GM23248 (cell line): Measurements from ENCODE around the gene MMP1. TPM values are rescaled to one million over a fixed set of nuclear protein-coding genes. Genes with fewer than 3 reads are reported as not detected.

Source experiments
- DNase-seq: peaks from one replicate; pipeline ENCODE4 v3.0.0-alpha.2; 2015
- H2AFZ ChIP-seq: fragments of 200-600 bp; sonication (generic); 2 replicates; pipeline ENCODE4 v1.6.1; 2016; ENCODE audit warnings: antibody characterized with exemption
- H3F3A ChIP-seq: fragments of 200-600 bp; sonication (generic); 2 replicates; pipeline ENCODE4 v1.6.1; 2016; ENCODE audit warnings: mild to moderate bottlenecking, antibody characterized with exemption, mixed run types; ENCODE audit not compliant: insufficient read depth
- H3K27ac ChIP-seq: fragments of 200-600 bp; sonication (generic); 2 replicates; pipeline ENCODE4 v1.5.1; 2016; ENCODE audit warnings: mild to moderate bottlenecking
- H3K27me3 ChIP-seq: fragments of 200-600 bp; sonication (generic); replicated peaks from 2 replicates; pipeline ENCODE4 v1.6.1; 2016; ENCODE audit warnings: mild to moderate bottlenecking; ENCODE audit not compliant: insufficient read depth
- H3K36me3 ChIP-seq: fragments of 200-600 bp; sonication (generic); 2 replicates; pipeline ENCODE4 v1.6.1; 2016; ENCODE audit warnings: low read depth, mild to moderate bottlenecking
- H3K4me1 ChIP-seq: fragments of 200-600 bp; sonication (generic); 2 replicates; pipeline ENCODE4 v1.6.1; 2016; ENCODE audit warnings: mild to moderate bottlenecking; ENCODE audit not compliant: insufficient read depth
- H3K4me2 ChIP-seq: fragments of 200-600 bp; sonication (generic); one replicate; pipeline ENCODE4 v1.6.1; 2016; ENCODE audit warnings: mild to moderate bottlenecking; ENCODE audit not compliant: unreplicated experiment
- H3K4me3 ChIP-seq: fragments of 200-600 bp; sonication (generic); 2 replicates; pipeline ENCODE4 v1.5.1; 2016; ENCODE audit warnings: mild to moderate bottlenecking
- H3K79me2 ChIP-seq: fragments of 200-600 bp; sonication (generic); 2 replicates; pipeline ENCODE4 v1.6.1; 2016; ENCODE audit warnings: mild to moderate bottlenecking; ENCODE audit not compliant: insufficient read depth
- H3K9ac ChIP-seq: fragments of 200-600 bp; sonication (generic); 2 replicates; pipeline ENCODE4 v1.6.1; 2016; ENCODE audit warnings: mild to moderate bottlenecking
- H3K9me2 ChIP-seq: fragments of 200-600 bp; sonication (generic); 2 replicates; pipeline ENCODE4 v1.6.1; 2016; ENCODE audit warnings: mixed run types, mild to moderate bottlenecking, moderate library complexity; ENCODE audit not compliant: insufficient read depth
- H3K9me3 ChIP-seq: fragments of 200-600 bp; sonication (generic); one replicate; pipeline ENCODE4 v1.6.1; 2017; ENCODE audit warnings: low read depth
- H4K20me1 ChIP-seq: fragments of 200-600 bp; sonication (generic); 2 replicates; pipeline ENCODE4 v1.6.0; 2016; ENCODE audit not compliant: insufficient read depth
- EZH2 ChIP-seq: fragments of 200-600 bp; sonication (generic); IDR thresholded peaks from 2 replicates; pipeline ENCODE4 v1.6.1; 2018; ENCODE audit warnings: antibody characterized with exemption, mild to moderate bottlenecking; ENCODE audit not compliant: insufficient read depth, poor library complexity, severe bottlenecking
- EZH2phosphoT487 ChIP-seq: fragments of 200-600 bp; sonication (generic); IDR thresholded peaks from 2 replicates; pipeline ENCODE4 v1.6.1; 2018; ENCODE audit warnings: antibody characterized with exemption, moderate library complexity, mild to moderate bottlenecking, low read depth; ENCODE audit not compliant: insufficient read depth
- WGBS, 2 experiments: methylation state at CpG; one replicate each; pipeline ENCODE4 v1.1.6; 2015 to 2017; ENCODE audit warnings: low lambda C conversion rate in 2 of 2, low coverage in 1 of 2; ENCODE audit errors: missing lambda C conversion rate in 2 of 2; 5-methylcytosine and 5-hydroxymethylcytosine counted together
- in situ Hi-C: fragments of 300-500 bp; cut with MboI; formaldehyde crosslinking; loops from 2 replicates; pipeline ENCODE4 v1.15.0; 2020
- polyA plus RNA-seq: library from polyadenylated mRNA; unstranded; fragments of >200 nt; fragmentation: Nextera tagmentation; extraction: Ambion mirVana; gene quantifications from 2 replicates; pipeline ENCODE4 v1.2.1, GENCODE V29; 2016
- total RNA-seq: library from RNA; depleted of rRNA; stranded (reverse); fragments of >200 nt; shearing (Covaris generic); gene quantifications from 2 replicates; pipeline ENCODE4 v1.2.3, GENCODE V29; 2014

MMP1 gene
- total and polyA plus RNA-seq, 2 experiments from 2014 or later: 34.5 to 53.2 TPM

DNA sequence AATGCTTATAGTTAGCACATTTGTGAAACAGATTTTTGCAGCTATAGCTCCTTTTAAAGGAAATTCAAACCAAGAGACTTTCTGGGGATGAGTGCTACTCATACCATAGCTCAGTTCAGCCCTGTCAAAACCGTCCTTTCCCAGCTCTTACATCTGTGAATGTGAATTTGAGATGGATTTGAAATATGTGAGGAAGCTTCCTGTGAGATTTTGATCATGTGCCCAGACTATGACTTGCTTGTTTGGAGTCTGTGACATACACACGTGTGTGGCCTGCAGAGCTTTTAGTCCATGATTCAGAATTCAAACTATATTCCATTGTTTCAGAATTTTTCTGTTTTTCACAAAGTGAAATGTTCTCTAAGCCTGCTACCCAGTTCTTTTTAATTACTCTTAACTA, 4.4 kb upstream of the MMP1 start:
- no peak for TF ChIP-seq EZH2phosphoT487
- TF ChIP-seq EZH2: no peak
- Histone ChIP-seq H3K4me2 (peak overlapping the region; percentile 41), H3K27me3 (no peaks in the 10 kb centered on the region), H3K9me2 (no peaks in the 10 kb centered on the region), H2AFZ (no peak overlapping the region), H3K9me3 (no peaks in the 10 kb centered on the region), H3K36me3 (no peaks in the 10 kb centered on the region), H3F3A (peaks cover 37% of the 10 kb centered on the region), H3K79me2 (no peaks in the 10 kb centered on the region), H3K4me3 (no peak overlapping the region), H3K9ac (peak overlapping the region; percentile 23), H3K27ac (peak overlapping the region; percentile 75), H3K4me1 (peaks cover 60% of the 10 kb centered on the region), H4K20me1 (no peaks in the 10 kb centered on the region)
- in situ Hi-C loops: loop anchor here (25.0 kb wide), 1 partner anchor 260 kb away; no protein-coding TSS in a partner anchor
- 0% methylated on average over 2 of the region's 2 CpGs for WGBS, 2 experiments
- peak; percentile 96 for DNase-seq

DNA sequence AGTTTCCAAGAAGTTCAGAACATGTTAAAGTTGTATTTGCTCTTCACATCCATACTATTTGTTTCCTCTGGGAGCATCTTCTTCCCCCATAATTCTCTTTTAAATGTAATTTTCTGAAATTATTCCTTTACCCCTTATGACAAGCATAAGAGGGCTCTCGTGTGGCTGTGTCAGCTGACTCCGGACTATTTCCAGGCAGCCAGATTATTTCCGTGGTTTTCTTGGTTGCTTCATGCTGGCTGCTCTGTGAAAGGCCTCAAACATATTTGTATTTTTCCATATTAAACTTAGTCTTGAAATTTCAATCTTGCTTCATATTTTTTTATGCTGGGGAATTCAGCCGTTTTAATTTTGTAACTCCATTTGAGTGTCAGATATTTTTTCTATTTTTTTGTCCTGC, 2.8 kb upstream of the MMP1 start:
- H3F3A ChIP-seq: peaks cover 37% of the 10 kb centered on the region
- H4K20me1 ChIP-seq: no peaks in the 10 kb centered on the region
- H3K9me3 ChIP-seq: no peaks in the 10 kb centered on the region
- 39 to 42% methylated on average over 4 of the region's 4 CpGs for WGBS, 2 experiments
- no peak overlapping the region for H3K4me3 ChIP-seq
- TF ChIP-seq EZH2 (no peak), EZH2phosphoT487 (no peak)
- peaks cover 52% of the 10 kb centered on the region for H3K4me1 ChIP-seq
- H3K4me2 ChIP-seq: no peak overlapping the region
- H3K79me2 ChIP-seq: no peaks in the 10 kb centered on the region
- no peak overlapping the region for H3K9ac ChIP-seq
- no peak overlapping the region; the same call in 1 of the 2 replicates for H2AFZ ChIP-seq
- no peaks in the 10 kb centered on the region for H3K36me3 ChIP-seq
- no peak overlapping the region for H3K27ac ChIP-seq
- peak; percentile 30 for DNase-seq
- H3K27me3 ChIP-seq: no peaks in the 10 kb centered on the region
- in situ Hi-C loops: loop anchor here (25.0 kb wide), 1 partner anchor 262 kb away; no protein-coding TSS in a partner anchor
- H3K9me2 ChIP-seq: no peaks in the 10 kb centered on the region

DNA sequence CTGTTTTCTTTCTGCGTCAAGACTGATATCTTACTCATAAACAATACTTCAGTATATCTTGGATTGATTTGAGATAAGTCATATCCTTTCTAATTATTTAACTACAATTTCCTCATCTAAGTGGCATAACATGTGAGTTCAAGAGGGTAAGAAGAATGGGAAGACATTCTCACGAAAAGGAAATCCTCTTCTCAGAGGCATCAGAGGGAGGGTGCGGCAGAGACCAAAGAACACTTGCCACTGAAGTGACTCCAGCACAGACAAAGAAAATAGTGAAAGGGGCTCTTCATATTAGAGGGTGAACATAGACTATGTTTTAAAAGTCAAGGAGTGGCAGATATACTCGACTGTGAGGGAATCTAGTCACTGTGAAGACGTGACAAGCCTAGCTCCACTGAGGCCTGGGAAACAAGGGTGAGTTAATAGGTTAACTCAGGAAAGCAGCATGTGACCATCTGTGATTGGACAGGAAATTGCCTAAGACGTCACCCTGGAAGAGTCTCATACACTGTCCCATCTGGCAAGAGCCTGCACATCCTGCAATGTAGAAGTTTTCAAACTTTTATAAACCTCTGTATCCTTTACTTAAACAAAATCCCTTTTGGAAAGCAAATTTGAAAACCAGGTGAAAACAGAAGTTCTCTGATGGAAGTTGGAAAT, 1.9 kb upstream of the MMP1 start:
- Histone ChIP-seq H3K27ac (peak overlapping the region; percentile 38), H2AFZ (no peak overlapping the region)
- in situ Hi-C loops: loop anchor here (25.0 kb wide), 1 partner anchor 262 kb away; no protein-coding TSS in a partner anchor

DNA sequence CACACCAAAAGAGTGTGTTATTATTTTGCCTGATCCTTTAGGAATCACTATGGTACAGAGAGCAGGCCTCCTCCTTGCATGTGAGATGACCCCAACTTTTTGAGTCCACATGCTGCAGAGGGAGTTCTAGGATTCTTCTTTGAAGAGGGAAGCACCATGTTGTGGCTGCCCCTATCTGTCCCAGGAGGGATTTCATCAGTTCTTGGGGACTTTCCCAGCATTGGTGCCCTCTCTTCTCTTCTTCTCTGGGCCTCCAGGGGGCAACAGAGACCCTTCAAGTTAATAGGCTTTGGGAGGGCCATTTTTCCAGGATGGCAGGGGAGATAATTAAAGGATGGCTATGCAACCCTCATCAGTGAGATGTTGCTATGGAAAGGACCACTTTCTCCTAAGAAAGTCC, 3.6 kb downstream of the MMP1 start:
- no peaks in the 10 kb centered on the region for H3K36me3 ChIP-seq
- DNase-seq: peak; percentile 62
- H3F3A ChIP-seq: peaks cover 34% of the 10 kb centered on the region
- no peaks in the 10 kb centered on the region for H3K9me2 ChIP-seq
- H3K4me3 ChIP-seq: no peak overlapping the region
- H4K20me1 ChIP-seq: no peaks in the 10 kb centered on the region
- H3K4me2 ChIP-seq: no peak overlapping the region
- in situ Hi-C loops: no loop called here
- H3K27ac ChIP-seq: no peak overlapping the region
- H3K9me3 ChIP-seq: no peaks in the 10 kb centered on the region
- no peaks in the 10 kb centered on the region for H3K27me3 ChIP-seq
- TF ChIP-seq EZH2phosphoT487 (no peak), EZH2 (no peak)
- peaks cover 16% of the 10 kb centered on the region for H3K4me1 ChIP-seq
- no peak overlapping the region for H3K9ac ChIP-seq
- H3K79me2 ChIP-seq: no peaks in the 10 kb centered on the region
- no peak overlapping the region for H2AFZ ChIP-seq

More for the DNA sequence above, 1.9 kb upstream of the MMP1 start:
- no peak for TF ChIP-seq EZH2
- no peak for TF ChIP-seq EZH2phosphoT487
- peak; percentile 63 for DNase-seq
- Histone ChIP-seq H3K9me2 (no peaks in the 10 kb centered on the region), H3K9ac (no peak overlapping the region), H3F3A (peaks cover 42% of the 10 kb centered on the region), H4K20me1 (no peaks in the 10 kb centered on the region), H3K36me3 (no peaks in the 10 kb centered on the region), H3K4me3 (no peak overlapping the region), H3K27me3 (no peaks in the 10 kb centered on the region), H3K79me2 (no peaks in the 10 kb centered on the region), H3K4me2 (peak overlapping the region; percentile 13), H3K4me1 (peaks cover 52% of the 10 kb centered on the region), H3K9me3 (no peaks in the 10 kb centered on the region)
- WGBS, 2 experiments: 40 to 47% methylated on average over 6 of the region's 6 CpGs
